Urinary bladder (tissue), 4 donors: ENCODE measurements around the gene CD46. TPM values are rescaled to one million over a fixed set of nuclear protein-coding genes. Genes with fewer than 3 reads are reported as not detected.

Experiments
- DNase-seq: peaks from one replicate; pipeline ENCODE4 v3.0.0-alpha.2; 2015; ENCODE audit errors: extremely low spot score
- H3K27ac ChIP-seq: one replicate; pipeline ENCODE4 v1.5.1; 2013; ENCODE audit warnings: low read depth, mild to moderate bottlenecking, moderate library complexity
- H3K36me3 ChIP-seq: one replicate; pipeline ENCODE4 v1.6.1; 2013; ENCODE audit warnings: mild to moderate bottlenecking, moderate library complexity; ENCODE audit not compliant: insufficient read depth
- H3K4me1 ChIP-seq: one replicate; pipeline ENCODE4 v1.6.1; 2013; ENCODE audit warnings: mild to moderate bottlenecking, moderate library complexity; ENCODE audit not compliant: insufficient read depth
- H3K4me3 ChIP-seq: one replicate; pipeline ENCODE4 v1.5.1; 2013; ENCODE audit warnings: low read depth, low read length
- WGBS: extraction: QIAGEN DNeasy Blood & Tissue Kit; methylation state at CpG from one replicate; pipeline ENCODE4 v1.1.7; 2013; 5-methylcytosine and 5-hydroxymethylcytosine counted together
- polyA plus RNA-seq: library from polyadenylated mRNA; stranded (reverse); fragments of 200-250 nt; gene quantifications from one replicate; pipeline ENCODE4 v1.2.3, GENCODE V29; 2013
- small RNA-seq: library from RNA; depleted of rRNA; stranded (forward); fragments of <200 nt; gene quantifications from one replicate; pipeline ENCODE3, GENCODE V24; 2014
- total RNA-seq: library from RNA; depleted of rRNA; stranded (reverse); fragments of >200 nt; gene quantifications from one replicate; pipeline ENCODE4 v1.2.3, GENCODE V29; 2014
- donor health status: healthy with polysubstance abuse.
- donor health status: healthy.

CD46 gene
- total and polyA plus RNA-seq, 2 donors: 97.9 to 314 TPM

GRCh38 chr1:207837673-207838072 is 85.8 kb downstream of the CD46 start:
- Histone ChIP-seq H3K36me3 (no peaks in the 10 kb centered on the region), H3K4me1 (no peaks in the 10 kb centered on the region), H3K4me3 (no peak overlapping the region), H3K27ac (peak overlapping the region; percentile 74)
- 76% methylated on average over 4 of the region's 4 CpGs for WGBS
- DNase-seq: no peak

- H3K36me3 ChIP-seq: no peaks in the 10 kb centered on the region
- no peaks in the 10 kb centered on the region for H3K4me1 ChIP-seq
- DNase-seq: no peak
- 40% methylated on average over 15 of the region's 15 CpGs for WGBS
- no peak overlapping the region for H3K4me3 ChIP-seq
- H3K27ac ChIP-seq: peak overlapping the region; percentile 74
Observed at GRCh38 chr1:207838156-207839082, 86.6 kb downstream of the CD46 start.

- no peak overlapping the region for H3K4me3 ChIP-seq
- no peaks in the 10 kb centered on the region for H3K4me1 ChIP-seq
- no peaks in the 10 kb centered on the region for H3K36me3 ChIP-seq
- DNase-seq: no peak
- H3K27ac ChIP-seq: peak overlapping the region; percentile 59
Observed at GRCh38 chr1:207839083-207839413, 87.2 kb downstream of the CD46 start.

GRCh38 chr1:207840380-207840779 is 88.5 kb downstream of the CD46 start:
- no peak for DNase-seq
- WGBS: 92% methylated on average over 2 of the region's 2 CpGs
- no peaks in the 10 kb centered on the region for H3K4me1 ChIP-seq
- no peak overlapping the region for H3K27ac ChIP-seq
- H3K36me3 ChIP-seq: no peaks in the 10 kb centered on the region
- H3K4me3 ChIP-seq: no peak overlapping the region

GRCh38 chr1:207841293-207841692 is 89.4 kb downstream of the CD46 start:
- Histone ChIP-seq H3K27ac (no peak overlapping the region), H3K4me1 (no peaks in the 10 kb centered on the region), H3K36me3 (no peaks in the 10 kb centered on the region), H3K4me3 (no peak overlapping the region)
- 53% methylated on average over 1 of the region's 1 CpG for WGBS
- no peak for DNase-seq

GRCh38 chr1:207841901-207842300 is 90.0 kb downstream of the CD46 start:
- H3K4me3 ChIP-seq: no peak overlapping the region
- WGBS: 55% methylated on average over 4 of the region's 4 CpGs
- no peaks in the 10 kb centered on the region for H3K36me3 ChIP-seq
- peak overlapping the region; percentile 56 for H3K27ac ChIP-seq
- no peaks in the 10 kb centered on the region for H3K4me1 ChIP-seq
- DNase-seq: no peak

GRCh38 chr1:207842506-207842905 is 90.7 kb downstream of the CD46 start:
- Histone ChIP-seq H3K36me3 (no peaks in the 10 kb centered on the region), H3K27ac (no peak overlapping the region), H3K4me3 (no peak overlapping the region), H3K4me1 (no peaks in the 10 kb centered on the region)
- DNase-seq: no peak
- 91% methylated on average over 6 of the region's 6 CpGs for WGBS

- WGBS: 88% methylated on average over 2 of the region's 2 CpGs
- Histone ChIP-seq H3K4me1 (no peaks in the 10 kb centered on the region), H3K27ac (no peak overlapping the region), H3K4me3 (no peak overlapping the region), H3K36me3 (no peaks in the 10 kb centered on the region)
- no peak for DNase-seq
Observed at GRCh38 chr1:207844371-207844770, 92.5 kb downstream of the CD46 start.

Small RNA genes within 50 kb of the gene (small RNA-seq; reads per million reads assigned to genes)
- not detected for gene RNA5SP534

Other genes with a start within 250 kb of the CD46 start
- gene CR1L, start 106.9 kb upstream of the CD46 start, total RNA-seq: 1.7 TPM
- gene CR1L, start 106.9 kb upstream of the CD46 start, polyA plus RNA-seq: not detected
- 42.5 TPM for gene CD34, start 159.1 kb downstream of the CD46 start, total RNA-seq
- gene CD34, start 159.1 kb downstream of the CD46 start, polyA plus RNA-seq: 83.2 TPM